CD4-positive, alpha-beta T cell treated with Interleukin-17A for 1 hour (primary cell): ENCODE results near the gene NBAS.

Experiments
- DNase-seq: peaks from one replicate; pipeline ENCODE4 v3.0.0-alpha.2; 2020

The NBAS gene

DNA sequence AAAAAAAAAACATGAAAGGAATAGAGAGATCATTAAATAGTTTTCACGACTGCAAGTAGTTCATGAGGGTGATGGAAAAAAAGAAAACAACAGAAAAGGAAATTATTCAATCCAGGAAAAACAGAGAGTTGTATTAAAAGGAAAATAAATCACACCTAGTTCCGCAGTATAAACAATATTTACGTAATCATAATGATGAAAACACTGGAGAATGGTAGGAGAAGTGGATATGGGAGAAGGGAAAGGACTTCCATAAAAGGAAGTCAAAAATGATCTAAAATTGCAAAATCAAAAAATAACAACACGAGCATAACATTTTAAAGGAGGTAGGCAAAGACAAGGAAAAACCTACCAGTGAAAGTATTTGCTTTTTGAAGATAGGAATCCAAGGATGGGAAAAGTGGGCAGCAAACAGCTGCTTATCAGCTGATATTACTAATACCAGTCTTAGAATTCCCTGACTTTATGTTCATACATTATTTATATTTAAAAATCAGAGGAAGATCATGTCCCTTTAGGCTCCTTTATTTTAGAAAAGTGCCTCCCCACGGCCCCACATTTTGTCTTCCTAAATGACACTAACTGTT lies 160.8 kb downstream of the NBAS start:
- no peak for DNase-seq

DNA sequence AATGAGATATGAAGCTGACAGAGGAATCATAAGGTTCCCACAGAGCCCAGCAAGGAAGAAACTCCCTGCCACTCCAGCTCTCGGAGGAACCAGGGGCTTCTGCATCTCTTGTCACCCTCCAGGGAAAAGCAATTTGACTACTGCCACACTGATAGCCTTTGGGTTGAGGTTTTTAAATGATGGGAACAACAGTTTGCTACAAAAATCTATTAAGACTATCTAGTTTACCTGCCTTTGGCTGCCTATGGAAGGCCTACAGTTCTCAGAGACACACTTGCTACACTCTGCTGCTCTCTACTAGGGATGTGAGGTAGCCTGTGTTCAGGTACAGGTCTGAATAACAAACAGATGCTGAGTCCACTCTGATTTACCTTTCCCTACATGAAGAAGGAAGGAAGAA lies 161.9 kb downstream of the NBAS start:
- DNase-seq = no peak

DNA sequence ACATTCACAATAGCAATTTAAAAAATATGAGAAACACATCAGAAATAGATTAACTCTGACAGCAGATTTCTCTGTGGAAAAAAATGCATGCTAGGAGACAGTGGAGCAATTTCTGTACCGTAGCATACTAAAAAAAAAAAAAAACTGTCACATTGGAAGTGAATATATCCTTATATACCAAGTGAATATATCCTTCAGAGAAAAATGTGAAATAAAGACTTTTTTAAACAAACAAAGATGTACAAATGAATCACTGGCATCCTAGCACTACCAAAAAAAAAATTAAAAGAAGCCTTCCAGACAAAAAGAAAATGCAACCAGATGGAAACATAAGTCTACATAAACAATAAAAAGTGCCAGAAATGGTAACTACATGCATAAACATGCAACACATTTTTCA lies 169.4 kb downstream of the NBAS start:
- DNase-seq = no peak

DNA sequence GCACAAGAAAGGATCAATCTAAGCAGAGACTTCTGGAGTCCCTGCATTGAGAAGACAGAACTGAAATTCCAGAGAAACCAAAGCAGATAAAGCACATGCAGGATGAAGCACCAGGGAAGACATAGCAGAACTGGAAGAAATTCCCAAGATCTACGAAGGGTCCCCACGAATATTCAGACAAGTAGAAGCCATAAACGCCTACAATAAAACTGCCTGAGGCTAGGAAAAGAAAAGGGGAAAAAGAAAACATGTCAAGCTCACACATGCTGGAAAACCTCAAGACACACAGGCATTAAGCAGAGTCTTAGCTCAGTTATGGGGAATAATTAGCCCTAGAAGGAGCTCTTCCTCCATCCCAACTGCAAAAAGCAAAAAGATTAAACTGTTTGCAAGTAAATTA lies 171.2 kb downstream of the NBAS start:
- DNase-seq = no peak

DNA sequence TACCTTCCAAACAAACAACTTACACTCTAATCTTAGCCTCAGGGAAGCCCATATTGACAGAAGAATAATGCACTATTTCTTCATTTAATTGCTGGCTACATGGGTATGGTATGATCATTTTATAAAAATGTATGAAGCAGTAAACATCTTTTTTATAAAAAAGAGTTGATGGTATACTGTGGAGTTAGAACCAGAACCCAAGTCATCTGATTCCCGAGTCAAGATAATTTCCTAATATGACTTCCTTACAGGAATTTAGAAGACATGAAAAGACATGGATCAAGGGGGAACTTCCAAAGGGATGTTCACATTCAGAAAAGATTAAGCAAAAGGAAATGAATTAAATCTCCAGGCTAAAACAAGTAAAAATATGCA lies 171.8 kb downstream of the NBAS start:
- DNase-seq = no peak

DNA sequence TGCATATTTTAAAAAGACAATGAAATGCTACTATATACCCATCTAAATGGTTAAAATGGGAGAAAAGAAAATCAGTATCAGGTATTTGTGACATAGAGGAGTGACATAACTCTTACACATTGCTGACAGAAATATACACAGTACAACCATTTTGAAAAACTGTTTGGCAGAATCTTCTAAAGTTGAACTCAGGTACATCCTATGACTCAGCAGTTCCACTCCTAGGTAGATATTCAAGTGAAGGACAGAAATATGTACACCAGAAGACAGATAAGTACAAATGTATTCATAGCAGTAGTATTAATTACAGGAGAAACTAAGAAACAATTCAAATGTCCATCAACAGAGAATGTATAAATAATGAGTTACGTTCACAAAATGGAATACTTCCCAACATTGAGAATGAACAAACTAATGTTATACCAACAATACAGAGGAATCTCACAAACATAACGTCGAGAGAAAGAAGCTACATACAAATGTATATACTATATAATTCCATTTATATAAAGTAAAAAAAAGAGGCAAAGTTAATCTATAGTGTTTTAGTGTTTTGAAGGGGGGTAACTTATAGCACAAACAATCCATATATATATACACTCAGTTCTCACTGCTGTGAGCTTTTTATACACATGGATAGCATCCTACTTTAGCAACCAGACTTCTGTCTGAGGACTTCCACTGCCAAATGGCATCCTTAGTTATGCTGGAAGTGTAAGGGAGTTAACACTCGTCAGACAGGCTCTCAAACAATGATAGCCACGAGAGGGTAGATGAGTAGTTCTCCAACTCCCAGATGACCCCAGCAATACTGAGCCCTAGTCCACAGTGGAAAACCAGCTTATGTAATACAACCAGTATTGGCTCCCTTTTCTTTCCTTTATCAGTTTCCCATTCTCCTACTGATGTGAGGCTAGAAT lies 172.5 kb downstream of the NBAS start:
- no peak for DNase-seq

DNA sequence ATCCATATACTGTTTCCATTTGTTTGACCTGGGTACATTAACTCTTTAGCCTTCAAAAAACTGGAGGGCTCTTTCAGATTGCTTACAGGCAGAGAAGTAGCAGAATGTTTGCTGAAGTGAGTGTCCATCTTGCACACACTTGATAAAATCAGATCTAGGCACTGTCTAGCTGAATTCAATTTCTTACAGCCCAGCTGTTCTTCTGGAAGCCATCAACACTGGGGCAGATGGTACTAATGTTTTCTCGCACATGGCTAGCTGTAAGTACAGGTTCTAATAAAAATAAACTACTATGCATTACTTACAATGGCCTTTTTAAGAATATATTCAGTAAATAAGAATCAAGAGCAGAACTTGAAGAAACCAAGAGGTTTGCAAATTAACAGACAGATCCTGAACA lies 175.9 kb downstream of the NBAS start:
- no peak for DNase-seq

DNA sequence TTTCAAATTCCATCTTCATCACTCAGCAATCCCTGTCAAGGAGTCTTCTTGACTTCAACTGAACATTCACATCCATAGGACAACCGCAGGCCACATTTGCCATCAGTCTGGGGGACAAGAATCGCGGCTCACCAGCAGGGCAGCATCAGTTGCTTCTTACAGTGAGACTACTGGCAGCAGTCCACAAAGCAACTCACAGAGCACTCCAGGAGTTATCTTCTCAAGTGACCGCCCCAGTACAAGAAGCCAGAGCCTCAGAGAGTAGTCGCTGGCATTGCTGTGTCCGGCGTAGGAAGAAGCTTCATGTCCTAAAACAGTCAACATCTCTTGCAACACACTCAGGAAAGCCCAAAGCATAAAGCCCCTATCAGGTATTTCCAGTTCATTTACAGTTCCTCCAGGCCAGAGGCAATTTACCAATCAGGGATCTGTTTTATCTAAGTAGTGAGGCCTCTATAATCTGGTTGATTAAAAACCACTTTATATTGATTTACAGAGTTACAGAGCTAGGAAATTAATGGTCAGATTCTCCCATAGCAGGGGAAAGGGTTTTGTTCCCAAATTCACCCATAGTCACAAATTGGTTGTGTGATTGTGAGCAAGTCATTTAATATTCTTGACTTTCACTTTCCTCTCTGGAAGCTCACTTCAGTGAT lies 177.3 kb downstream of the NBAS start:
- DNase-seq = no peak

DNA sequence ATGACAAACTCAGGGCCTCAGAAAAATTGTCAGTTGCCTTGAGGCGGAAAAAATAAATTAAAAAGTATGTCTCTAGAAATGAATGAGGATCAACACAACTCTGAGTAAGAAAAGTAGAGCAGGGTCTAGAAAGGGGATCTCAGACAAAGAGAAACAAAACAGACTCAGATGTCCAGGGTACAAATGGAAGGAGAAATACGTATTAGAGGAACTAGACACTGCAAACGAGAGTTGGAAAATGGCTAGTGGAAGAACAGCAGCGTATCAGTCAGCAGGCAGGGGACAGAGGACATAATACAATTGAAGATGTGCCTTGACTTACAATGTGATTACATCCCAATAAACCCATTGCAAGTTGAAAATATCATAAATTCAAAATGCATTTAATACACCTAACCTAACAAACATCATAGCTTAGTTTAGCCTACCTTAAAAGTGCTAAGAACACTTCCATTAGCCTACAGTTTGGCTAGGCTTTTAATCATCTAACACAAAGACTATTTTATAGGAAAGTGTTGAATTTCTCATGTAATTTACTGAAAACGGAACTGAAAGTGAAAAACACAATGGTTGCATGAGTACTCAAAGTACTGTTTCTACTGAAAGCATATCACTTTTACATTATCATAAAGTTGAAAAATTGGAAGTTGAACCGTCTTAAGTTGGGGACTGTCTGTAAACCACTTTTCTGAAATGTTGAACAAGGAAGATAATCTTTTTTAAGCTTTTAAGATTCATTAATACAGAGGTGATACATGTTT lies 182.8 kb downstream of the NBAS start:
- no peak for DNase-seq

DNA sequence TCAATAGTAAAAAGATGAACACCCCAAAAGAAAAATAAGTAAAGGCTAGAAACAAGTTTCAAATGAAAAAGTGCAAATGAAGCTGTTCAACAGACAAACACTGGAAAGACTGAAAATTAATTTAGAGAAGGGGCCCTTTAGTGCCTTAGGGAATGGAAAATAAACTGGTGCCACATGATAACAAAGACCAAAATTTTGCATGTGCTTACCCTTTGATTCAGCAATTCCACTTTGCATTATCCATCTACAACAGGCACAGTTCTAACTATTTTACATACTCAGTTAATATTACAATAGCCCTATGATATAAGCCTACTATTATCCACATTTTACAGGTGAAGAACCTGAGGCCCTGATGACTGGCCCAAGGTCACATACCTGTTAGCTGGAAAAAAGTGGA lies 183.9 kb downstream of the NBAS start:
- DNase-seq = no peak

DNA sequence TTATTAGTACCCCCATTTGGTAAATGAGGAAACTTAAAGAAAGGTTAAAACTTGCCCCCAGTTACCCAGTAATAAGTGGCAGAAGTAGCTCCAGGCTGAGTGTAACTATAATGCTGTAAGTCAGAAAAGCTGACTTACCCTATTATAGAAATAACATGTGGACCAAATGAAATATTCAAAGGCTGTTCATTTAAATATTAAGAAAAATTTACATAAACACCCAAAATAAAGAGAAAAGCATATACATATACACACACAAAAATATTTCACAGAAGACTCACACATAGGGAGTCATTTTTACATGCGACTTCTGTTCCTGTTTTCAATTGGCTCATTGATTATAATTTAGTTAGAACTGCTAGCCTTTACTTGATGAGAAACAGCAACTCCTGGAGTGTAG lies 189.1 kb downstream of the NBAS start:
- no peak for DNase-seq

DNA sequence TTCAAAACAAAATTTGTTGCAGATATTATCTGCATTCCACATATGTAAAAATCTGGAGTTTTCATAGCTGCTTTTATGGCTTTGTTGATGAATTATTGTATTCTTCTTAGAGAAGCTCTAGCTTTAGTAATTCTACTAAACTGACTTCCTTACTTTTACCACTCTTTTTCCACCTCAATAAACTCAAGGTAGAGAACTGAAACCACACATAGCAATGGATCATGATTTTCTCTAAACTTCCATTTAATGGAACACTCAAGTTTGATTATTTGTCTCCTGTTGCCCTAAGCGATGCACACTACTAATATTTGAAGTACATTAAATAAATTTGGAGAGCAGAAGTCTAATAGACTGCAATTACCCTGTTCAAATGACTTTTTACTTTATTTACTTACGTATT lies 192.0 kb downstream of the NBAS start:
- DNase-seq = no peak

DNA sequence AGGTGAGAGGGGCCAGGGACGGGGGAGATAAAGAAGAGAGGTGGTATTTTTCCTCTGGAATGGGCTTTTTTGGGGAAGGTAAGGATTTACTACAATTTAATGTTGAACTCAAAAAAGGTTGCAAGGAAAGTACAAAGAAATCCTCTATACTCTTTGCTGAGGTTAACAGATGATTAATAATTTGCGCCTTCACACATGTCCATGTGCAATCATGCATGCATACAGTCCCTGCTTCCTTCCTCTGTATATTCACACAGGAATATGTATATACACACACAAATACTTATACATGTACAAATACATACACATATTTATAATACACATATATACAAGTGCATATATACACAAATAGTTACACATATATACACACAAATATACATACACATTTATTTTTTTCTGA lies 193.4 kb downstream of the NBAS start:
- no peak for DNase-seq

DNA sequence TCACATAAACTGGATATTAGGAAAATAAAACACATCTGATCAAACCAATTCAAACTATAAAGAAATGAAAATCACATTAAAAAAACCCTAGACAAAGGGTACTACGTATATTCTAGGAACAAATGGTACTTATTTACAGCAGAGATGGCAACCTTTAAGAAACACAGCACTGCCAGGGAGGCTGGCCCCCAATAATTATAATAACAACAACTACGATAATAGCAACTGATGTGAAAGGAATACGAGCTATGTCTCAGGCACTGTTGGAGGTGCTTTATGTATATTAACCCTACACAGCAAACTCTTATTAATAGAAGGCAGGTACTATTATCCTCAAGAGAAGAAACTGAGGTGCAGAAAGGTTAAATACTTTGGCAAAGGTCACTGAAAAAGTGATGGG lies 193.9 kb downstream of the NBAS start:
- no peak for DNase-seq

DNA sequence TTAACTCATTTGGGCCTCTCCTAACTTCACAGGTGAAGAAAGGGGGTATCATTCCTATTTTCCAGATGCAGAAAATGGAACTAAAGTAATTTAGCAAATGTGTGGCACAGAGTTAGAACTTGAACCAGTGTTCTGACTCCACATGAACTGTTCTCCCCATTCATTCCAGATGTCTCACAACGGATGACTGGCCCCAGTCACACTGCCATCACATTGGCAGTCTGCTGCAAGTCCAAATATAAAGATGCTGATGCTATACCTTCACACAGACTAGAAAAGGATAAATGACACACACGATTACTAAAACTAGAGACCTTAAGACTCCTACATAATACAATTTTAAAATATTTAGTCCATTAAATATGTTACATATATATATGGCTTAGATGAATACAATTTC lies 195.7 kb downstream of the NBAS start:
- no peak for DNase-seq

DNA sequence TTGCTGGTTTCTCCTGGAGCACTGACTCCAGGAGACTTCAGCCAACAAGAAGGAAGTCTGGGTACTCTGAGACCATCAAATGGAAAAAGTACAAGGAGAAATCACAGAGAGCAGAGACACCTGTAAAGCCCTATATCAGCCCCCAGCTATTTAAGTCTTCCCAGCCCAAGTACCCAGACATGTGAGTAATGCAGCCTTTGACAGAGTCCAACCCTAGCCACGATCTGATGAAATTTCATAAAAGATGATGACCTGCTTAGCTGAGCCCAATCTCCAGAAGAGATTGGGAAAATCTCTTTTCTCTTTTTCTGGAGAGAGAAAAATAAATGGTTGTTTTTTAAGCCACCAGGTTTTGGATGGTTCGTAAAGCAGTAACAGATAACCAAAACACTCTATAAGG lies 196.6 kb downstream of the NBAS start:
- no peak for DNase-seq

DNA sequence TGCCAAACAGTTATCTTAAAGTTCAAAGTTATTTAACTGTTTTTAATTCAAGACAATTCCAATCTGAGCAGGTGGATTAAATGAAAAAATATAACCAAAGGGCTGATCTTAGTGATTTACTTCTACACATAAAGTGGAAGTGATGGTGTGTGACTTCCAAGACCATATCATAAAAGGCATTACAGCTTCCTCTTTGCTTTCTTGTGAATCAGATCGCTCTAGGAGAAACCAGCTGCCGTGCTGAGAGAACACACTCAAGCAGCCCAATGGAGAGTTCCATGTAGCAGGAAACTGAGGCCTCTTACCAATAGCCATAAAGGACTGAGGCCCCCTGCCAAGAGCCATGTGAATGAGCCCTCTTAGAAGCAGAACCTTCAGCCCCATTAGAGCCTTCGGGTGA lies 197.4 kb downstream of the NBAS start:
- no peak for DNase-seq

DNA sequence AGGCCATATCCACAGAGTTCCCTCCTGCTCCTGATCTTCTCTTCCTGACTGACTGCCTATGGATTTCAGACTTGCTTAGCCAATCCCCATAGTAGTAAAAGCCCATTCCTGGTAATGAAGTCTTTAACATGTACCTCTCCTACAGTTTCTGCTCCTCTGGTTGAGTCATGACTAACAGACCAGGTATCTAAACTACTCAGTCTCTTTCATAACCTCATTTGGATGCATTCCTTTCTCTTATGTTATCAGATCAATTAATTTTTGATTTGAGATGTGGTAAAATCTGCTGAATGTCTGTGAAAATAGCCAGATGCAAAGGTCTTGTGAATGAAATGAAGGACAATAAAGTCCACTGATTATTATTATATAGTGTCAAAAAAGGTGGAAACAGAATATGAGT lies 198.0 kb downstream of the NBAS start:
- no peak for DNase-seq

DNA sequence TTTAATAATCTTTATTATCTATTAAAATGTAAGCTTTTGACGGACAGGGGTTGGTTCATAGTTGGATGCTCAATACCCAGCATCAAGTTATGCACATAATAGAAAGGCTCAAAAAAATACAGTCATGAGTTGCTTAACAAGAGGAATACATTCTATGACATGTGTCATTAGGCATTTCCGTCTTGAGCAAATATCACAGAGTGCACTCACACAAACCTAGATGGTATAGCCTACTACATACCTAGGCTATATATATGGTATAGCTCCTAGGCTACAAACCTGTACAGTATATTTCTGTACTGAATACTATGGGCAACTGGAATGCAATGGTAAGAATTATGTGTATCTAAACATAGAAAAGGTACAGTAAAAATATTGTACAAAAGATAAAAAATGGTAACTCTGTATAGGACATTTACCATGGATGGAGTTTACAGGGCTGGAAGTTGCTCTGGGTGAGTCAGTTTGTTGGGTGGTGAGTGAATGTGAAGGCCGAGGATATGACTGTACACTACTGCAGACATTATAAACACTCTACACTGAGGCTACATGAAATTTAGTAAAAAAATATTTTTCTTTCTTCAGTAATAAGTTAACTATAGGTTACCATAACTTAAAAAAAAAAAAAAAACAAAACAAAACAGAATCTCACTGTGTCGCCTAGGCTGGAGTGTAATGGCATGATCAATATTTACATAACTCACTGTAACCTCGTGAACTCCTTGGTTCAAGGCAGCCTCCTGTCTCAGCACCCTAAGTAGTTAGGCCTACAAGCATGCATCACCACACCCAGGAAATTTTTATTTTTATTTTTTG lies 201.2 kb downstream of the NBAS start:
- no peak for DNase-seq

DNA sequence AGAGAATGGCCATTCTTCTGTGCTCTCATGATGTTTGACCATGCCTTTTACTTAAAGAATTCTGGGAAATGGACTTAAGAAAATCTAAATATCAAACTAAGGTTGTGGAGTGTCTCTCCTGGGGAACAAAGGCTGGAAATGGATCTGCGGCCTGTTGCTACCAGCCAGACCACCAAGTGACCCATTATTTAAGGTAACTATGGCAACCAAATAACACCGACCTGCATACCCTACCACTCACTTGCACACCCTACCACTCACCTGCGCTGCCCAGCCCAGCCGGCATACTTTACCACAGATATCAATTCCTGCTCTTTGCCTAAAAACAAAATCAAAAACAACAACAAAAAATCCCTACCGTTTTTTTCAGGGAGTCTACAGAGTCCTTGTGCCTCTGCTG lies 203.2 kb downstream of the NBAS start:
- no peak for DNase-seq

DNA sequence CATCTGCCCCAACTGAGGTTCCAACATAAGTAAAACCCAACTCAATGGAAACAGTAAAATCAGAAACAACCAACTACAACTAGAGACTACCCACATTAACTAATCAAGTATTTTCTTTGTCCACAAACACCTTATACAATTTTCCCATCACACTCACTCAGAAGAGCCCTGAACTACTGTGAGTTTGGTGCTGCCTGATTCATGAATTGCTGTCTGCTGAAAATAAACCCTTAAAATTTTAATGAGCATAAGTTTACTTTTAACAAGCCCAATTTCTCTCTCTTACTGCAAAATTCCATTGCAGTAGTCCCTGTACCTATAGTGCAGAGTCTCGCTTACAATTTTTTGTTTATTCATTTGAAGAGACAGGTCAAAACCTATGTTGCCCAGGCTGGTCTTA lies 203.9 kb downstream of the NBAS start:
- no peak for DNase-seq

DNA sequence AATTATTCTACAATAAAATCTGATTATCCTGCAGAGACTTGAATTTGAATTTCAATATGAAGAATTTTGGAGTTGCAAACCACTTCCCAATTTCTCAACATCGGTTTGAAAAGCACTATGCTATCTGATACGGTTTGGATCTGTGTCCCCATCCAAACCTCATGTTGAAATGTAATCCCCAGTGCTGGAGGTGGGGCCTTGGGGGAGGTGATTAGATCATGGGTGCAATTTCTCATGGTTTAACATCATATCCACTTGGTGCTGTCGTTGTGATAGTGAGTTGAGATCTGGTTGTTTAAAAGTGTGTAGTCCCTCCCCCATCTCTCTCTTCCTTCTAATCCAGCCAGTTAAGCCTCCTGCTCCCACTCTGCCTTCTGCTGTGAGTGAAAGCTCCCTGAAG lies 205.7 kb downstream of the NBAS start:
- no peak for DNase-seq
